Heart left ventricle (tissue), 13 donors: ENCODE data around the gene LRRFIP1.

ENCODE experiments used
- POLR2A ChIP-seq, 2 donors: fragments of 450-650 bp; IDR thresholded peaks; one replicate each; pipeline ENCODE4 v1.6.1; 2017; ENCODE audit warnings: antibody characterized with exemption in 2 of 2, mild to moderate bottlenecking in 2 of 2, moderate library complexity in 2 of 2
- TF ChIP-seq, protein P1 (sequence below), 12 donors: fragments of 200-600 bp; sonication (generic) in 4 of 12; IDR thresholded peaks; one replicate each; pipeline versions ENCODE4 v1.5.0 to v1.8.0; 2018 to 2022; ENCODE audit warnings: antibody characterized with exemption in 12 of 12, mild to moderate bottlenecking in 5 of 12
- donor health status: ischemic (EF 13 %, LVEDD 7.1; RV severe dilation, severe dysfunction).
- donor health status: DM: no; HTN: yes; CAD: no.
- donor health status: DM: no; HTN: no; CAD: no.
- donor health status: ischemic (EF 25% LVEDD 6.9; RV normal size, moderate dysfunction).
- donor health status: ischemic (EF 25% LVEDD 5.7; RV mildly dilated, moderate dysfunction).
- donor health status: ischemic (EF 35%, LVEDD 5.7; RV mildly dilated, moderate dysfunction).
- donor health status: nonischemic (EF 11% LVEDD 7.7; RV severe dilation, severe dysfunction).
- donor health status: DM: yes; HTN: yes; CAD: no.
- donor health status: PGD.
- donor health status: ischemic (EF 29% LVEDD 5.4; RV normal size, mild dysfunction).
- donor health status: nonischemic (EF 23%, LVEDD 6.1; RV moderate dilation, normal function).

DNA sequence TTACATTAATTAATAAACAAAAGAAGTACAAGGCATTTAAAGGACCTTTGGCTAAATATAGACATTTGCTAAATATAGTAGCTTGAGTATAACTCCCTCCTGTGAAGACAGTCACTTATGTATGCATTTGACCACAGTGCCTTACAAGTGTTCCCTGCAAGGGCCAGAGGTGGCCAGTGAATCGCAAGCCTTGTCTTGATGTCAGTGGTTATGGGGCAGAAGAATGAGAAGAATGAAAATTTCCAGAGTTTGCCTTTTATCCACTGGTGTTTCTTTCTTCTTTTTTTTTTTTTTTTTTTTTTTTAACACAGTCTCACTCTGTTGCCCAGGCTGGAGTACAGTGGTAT lies 1.8 kb downstream of the LRRFIP1 start:
- TF ChIP-seq, protein P1, sequence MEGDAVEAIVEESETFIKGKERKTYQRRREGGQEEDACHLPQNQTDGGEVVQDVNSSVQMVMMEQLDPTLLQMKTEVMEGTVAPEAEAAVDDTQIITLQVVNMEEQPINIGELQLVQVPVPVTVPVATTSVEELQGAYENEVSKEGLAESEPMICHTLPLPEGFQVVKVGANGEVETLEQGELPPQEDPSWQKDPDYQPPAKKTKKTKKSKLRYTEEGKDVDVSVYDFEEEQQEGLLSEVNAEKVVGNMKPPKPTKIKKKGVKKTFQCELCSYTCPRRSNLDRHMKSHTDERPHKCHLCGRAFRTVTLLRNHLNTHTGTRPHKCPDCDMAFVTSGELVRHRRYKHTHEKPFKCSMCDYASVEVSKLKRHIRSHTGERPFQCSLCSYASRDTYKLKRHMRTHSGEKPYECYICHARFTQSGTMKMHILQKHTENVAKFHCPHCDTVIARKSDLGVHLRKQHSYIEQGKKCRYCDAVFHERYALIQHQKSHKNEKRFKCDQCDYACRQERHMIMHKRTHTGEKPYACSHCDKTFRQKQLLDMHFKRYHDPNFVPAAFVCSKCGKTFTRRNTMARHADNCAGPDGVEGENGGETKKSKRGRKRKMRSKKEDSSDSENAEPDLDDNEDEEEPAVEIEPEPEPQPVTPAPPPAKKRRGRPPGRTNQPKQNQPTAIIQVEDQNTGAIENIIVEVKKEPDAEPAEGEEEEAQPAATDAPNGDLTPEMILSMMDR (IDR thresholded peaks at IDR 0.05): no peak
- TF ChIP-seq POLR2A (IDR thresholded peaks at IDR 0.05): no peak
